ENCODE data around the gene GBP6. TPM values are rescaled to one million over a fixed set of nuclear protein-coding genes. Genes with fewer than 3 reads are reported as not detected.
A peak's percentile ranks its signal among the peaks of the same experiment; 100 is the strongest.
"Not testable (repeated sequence)": the region's sequence is repeated elsewhere in the genome, so short reads cannot be mapped to it uniquely, and the experiment has no call there.

The GBP6 gene, protein sequence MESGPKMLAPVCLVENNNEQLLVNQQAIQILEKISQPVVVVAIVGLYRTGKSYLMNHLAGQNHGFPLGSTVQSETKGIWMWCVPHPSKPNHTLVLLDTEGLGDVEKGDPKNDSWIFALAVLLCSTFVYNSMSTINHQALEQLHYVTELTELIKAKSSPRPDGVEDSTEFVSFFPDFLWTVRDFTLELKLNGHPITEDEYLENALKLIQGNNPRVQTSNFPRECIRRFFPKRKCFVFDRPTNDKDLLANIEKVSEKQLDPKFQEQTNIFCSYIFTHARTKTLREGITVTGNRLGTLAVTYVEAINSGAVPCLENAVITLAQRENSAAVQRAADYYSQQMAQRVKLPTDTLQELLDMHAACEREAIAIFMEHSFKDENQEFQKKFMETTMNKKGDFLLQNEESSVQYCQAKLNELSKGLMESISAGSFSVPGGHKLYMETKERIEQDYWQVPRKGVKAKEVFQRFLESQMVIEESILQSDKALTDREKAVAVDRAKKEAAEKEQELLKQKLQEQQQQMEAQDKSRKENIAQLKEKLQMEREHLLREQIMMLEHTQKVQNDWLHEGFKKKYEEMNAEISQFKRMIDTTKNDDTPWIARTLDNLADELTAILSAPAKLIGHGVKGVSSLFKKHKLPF
- not detected in 2 replicates for total RNA-seq

GRCh38 chr1:89363638-89364536 is at the start of gene GBP6:
Gene GBP6 (plus strand): TSS chr1:89364059. CDS start chr1:89368552, 4,493 bp downstream.
- no peak for DNase-seq (ENCODE audit: low read depth in 2 of 2)

GRCh38 chr1:89322402-89322801 is 41.5 kb upstream of the GBP6 start:
- DNase-seq (ENCODE audit: low read depth in 2 of 2), result peak in 1 of 2 donors; percentile 54

DNA sequence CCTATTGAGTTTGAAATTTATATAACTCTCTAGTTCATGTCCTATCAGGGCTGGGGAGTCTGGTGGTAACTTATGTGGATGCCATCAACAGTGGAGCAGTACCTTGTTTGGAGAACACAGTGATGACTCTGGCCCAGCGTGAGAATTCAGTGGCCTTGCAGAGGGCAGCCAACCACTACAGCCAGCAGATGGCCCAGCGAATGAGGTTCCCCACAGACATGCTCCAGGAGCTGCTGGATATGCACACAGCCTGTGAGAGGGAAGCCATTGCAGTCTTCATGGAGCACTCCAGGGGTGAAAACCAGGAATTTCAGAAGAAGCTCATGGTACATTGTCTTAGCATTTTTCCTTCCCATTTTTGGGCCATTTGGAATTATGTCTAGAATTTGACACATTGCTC is 32.0 kb upstream of the GBP6 start:
- DNase-seq (ENCODE audit: low read depth in 2 of 2), result no peak

DNA sequence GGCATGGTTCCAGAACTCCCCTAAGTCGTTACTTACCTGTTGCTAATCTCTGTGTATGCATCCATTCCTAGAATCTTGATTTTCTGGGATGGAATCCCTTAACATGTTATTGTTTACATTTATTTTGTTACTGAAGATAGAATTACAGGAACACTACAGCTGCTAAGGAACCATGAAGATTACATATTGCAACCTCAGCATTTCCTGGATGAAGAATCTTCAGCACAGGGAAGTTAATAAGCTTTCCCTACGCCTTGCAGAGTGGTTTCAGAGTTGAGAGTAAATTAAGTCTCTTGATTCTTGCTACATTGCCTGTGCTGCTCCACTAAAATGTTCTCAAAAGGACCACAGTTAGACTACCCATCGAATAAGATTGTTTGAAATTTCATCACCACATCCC is 31.4 kb upstream of the GBP6 start:
- DNase-seq (ENCODE audit: low read depth in 2 of 2), result no peak

DNA sequence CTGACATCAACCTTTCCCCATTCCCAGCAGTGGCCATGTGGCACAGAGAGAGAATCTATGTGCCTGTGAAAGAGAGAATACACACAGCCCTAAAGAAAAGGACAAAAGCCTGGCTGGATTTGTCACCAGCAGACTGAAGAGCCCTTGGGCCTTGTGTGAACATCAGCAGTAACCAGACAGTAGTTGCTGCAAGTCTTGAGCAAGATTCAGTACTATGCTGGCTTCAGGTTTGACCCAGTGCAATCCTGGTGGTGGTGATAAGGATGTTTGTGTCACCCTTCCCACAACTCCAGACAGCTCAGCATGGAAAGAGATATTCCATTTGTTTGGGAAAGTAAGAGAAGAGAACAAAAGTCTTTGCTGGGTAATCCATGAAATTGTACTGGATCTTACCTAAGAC is 28.4 kb upstream of the GBP6 start:
- DNase-seq (ENCODE audit: low read depth in 2 of 2), result no peak

DNA sequence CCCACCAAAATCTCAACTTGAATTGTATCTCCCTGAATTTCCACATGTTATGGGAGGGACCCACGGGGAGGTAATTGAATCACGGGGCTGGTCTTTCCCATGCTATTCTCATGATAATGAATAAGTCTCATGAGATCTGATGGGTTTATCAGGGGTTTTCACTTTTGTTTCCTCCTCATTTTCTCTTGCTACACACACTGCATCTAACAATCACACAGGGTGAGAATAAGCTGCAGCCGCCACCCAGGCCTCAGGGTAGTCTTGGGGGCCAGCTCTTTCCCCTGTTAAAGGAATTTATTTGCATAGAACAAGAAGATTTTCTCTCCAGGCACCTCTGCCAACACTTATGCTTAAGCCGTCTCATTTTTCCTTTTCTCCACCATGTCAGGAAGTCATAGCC is 26.0 kb upstream of the GBP6 start:
- DNase-seq (ENCODE audit: low read depth in 2 of 2), result no peak

DNA sequence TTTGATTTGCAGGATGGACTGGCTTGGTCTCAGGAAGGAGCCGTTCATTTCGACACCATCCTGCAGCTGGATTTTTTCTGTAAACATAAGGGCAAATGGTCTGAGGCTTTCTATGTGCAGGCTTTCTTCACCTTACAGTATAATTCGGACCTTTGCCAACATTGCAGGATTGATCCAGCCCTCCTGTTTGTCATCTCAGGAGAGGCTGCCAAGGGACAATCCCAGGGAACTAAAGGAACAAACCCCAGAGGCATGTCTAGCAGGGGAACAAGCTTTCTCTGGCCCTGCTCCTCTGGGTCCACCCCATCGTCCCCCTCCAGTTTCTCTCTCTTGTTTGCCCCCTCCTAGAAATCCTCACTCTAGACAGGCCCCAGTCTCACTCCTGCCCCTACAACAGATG is 24.8 kb upstream of the GBP6 start:
- DNase-seq (ENCODE audit: low read depth in 2 of 2), result no peak

DNA sequence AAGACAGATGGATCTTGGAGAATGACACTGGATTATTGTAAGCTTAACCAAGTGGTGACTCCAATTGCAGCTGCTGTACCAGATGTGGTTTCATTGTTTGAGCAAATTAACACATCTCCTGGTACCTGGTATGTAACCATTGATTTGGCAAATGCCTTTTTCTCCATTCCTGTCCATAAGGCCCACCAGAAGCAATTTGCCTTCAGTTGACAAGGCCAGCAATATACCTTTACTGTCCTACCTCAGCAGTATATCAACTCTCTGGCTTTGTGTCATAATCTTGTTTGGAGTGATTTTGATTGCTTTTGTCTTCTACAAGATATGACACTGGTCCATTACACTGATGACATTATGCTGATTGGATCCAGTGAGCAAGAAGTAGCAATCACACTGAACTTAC is 18.4 kb upstream of the GBP6 start:
- DNase-seq (ENCODE audit: low read depth in 2 of 2), result not testable (repeated sequence)

DNA sequence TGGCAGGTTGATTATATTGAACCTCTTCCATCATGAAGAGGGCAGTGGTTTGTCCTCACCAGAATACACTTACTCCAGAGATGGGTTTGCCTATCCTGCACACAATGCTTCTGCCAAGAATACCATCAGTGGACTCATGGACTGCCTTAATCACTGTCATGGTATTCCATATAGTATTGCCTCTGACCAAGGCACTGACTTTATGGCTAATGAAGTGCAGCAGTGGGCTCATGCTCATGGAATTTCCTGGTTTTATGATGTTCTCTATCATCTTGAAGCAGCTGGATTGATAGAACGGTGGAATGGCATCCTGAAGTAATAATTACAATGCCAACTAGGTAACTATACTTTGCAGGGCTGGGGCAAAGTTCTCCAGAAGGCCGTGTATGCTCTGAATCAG is 16.6 kb upstream of the GBP6 start:
- DNase-seq (ENCODE audit: low read depth in 2 of 2), result no peak

DNA sequence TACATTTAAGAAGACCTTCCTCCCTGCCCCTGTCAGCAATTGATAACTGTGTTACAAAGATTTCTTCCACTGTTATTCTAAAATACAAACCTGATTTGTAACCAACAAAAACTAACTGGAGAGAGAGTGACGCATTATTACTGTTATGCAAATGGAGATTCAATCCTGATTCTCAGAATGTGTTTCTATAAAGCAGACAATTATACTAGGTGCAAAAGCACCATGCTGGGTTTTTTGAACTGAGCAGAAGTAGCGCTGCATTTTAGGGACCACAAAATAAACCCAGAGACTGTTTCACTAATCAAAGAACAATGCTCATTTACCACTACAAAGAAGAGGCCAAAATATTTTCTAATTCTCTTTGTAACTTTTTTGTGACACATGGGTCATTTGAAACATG is 13.6 kb upstream of the GBP6 start:
- DNase-seq (ENCODE audit: low read depth in 2 of 2), result no peak

DNA sequence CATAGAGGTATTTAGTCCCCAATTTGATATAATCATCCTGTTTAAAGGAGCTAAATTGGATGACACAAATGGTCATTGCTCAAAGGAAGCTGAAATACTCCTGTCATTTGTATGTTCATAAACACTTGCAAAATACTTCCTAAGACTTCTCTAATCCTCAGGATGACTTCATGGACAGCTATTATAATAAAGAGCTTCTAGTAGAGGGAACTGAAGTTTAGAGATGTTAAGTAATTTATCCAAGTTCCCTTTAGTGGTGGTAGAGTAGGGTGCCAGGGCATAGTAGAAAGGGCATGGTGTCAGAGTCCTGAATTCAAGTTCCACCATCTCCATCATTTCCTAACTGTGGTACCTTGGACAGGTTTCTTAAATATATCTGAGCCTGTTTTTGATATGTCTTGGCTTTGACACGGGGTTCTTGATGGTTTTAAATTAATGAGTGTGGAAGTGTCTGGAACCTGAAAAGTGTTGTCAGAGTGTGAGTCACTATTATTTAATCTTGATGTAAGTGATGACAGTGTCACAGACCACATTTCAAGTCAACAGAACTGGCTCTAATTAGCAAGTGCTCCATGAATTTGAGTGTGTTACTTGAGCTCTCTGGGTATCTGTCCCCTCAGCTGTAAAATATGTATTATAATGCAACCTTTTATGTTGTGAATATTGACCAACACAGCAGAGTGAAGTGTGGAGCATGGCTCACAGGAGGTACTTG is 12.1 kb upstream of the GBP6 start:
- no peak for DNase-seq (ENCODE audit: low read depth in 2 of 2)

DNA sequence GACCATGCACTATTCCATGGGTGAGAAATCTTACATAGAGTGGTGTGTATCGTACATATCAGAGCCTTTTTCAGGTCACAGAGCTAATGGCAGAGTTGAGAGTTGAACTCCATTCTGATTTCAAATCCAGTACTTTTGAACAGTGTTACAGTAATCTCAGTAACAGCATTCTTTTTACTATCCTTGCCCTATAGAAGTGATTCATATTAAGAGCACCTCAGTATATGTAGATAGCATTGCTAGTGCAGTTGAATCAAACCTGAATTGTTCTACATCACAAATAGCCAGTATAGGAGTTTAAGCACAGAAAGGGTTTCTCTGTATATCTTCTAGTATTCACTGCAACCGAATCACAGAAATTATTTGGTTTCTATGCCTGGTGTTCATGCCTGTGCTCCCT is 11.4 kb upstream of the GBP6 start:
- DNase-seq (ENCODE audit: low read depth in 2 of 2), result no peak

DNA sequence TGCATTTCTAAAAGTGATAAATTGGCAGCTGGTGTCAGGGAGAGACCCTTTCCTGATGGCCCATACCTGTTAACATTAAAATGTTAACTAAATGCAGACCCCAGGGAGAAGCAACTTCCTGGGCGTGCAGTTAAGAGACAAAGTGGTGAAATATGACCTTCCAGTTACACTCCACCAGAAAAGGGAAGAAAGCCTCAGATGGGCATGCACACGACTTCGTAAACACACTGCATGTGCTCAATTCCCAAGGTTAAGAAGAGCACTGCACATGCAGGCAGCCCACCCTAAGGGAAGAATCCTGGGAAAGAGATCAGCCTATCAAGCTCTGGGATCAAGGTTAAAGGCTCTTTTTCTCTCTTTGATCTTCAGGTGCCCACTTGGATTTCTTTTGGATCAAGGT is 9.7 kb upstream of the GBP6 start:
- DNase-seq (ENCODE audit: low read depth in 2 of 2), result no peak

GRCh38 chr1:89355056-89355455 is 8.8 kb upstream of the GBP6 start:
- no peak for DNase-seq (ENCODE audit: low read depth in 2 of 2)

DNA sequence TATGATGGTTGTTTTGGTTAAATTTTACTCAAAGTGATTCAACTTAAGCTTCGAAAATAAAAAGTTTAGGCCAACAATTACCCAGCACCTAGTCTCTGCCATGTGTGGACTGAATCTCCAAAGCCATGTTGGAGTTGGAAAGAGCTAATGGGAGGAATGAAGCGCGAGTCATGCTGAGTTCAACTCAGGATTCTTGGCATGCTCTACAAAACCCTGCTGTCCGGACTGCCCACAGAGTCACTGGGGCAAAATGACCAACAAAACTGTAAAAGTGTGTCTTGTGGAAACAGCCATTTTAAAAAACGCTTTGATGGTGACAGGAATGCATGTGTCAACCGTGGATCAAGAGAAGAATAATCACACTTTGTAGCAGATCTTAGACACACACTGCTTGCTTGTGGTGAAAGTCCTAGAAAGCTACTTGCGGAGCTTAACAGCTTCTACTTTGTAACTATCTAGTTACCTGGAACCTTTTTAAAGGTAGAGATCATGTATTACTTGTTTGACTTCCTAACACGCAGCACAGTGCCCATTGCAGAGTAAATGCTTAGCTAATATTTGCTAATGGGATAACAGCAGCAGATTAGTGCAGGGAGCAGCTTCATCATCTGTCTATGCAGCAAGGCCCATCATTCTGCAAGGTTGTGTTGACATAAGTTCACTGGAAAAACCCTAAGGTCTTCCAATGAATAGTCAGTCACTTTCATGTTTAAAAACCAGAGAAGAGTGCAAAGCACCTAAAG is 7.0 kb upstream of the GBP6 start:
- no peak for DNase-seq (ENCODE audit: low read depth in 2 of 2)

- DNase-seq (ENCODE audit: low read depth in 2 of 2), result peak; percentile 75 to 84
These were observed 5.5 kb upstream of the GBP6 start for GRCh38 chr1:89358287-89358893.

DNA sequence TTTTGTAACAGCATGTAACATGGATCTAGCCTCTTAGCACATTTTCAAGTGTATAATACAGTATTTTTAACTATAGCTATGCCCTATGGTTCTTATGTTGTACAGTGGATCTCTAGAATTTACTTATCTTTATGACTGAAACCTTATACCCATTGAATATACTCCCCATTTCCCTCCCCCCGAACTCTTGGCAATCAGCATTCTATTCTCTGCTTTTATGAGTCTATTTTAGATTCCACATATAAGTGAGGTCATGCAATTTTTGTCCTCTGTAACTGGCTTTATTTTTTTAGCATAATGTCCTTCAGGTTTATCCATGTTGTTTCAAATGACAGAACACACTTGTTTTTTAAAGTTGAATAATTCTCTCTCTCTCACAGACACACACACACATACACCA is 3.1 kb upstream of the GBP6 start:
- no peak for DNase-seq (ENCODE audit: low read depth in 2 of 2)

DNA sequence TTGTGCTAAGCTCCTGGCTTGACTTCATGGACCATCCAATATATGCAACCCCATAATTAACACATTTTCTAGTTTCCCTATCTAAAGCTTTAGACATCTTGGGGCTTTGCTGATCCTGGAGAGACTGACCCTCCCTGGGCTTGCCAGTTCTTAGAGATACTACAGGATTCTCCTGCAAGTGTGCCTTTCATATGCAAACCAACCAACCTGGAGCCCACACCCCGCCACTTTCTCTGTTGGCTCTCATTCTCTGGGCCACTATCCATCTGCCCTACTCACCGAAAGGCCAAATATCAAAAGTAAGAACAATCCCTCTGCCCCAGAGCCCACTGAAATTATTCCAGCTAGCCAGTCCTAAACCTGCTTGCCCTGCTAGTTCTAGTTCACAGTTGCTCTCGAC is 2.2 kb upstream of the GBP6 start:
- DNase-seq (ENCODE audit: low read depth in 2 of 2), result no peak

GRCh38 chr1:89363196-89363595 is 663 bp upstream of the GBP6 start:
- DNase-seq (ENCODE audit: low read depth in 2 of 2), result no peak

GRCh38 chr1:89364954-89365550 is 1.2 kb downstream of the GBP6 start:
- DNase-seq (ENCODE audit: low read depth in 2 of 2), result no peak
